Measurements from ENCODE around the gene CLRN2.

Gene CLRN2

DNA sequence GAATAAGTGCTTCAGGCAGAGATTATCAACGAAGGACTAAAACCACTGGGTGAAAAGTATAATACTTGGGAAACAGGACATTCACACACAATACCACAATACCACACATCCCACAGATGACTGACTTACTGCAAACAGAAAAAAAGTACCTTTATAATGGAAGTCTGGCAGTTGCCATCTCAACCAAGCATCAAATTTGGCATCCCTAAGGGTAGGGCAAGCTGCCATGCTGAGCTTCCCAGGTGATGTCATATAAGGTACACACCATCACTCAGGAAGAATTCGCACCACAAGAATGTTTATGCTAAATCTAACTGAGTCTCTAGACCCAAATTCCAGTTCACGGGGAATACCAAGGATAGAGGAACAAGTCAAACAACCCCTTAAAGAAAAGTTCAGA, 12.2 kb upstream of the CLRN2 start:
- Histone ChIP-seq H3K9ac (ENCODE audit: low read depth in 1 of 2, low read length in 2 of 2) (no peak overlapping the region), H3K4me1 (ENCODE audit: control insufficient read depth in 2 of 2, insufficient read depth in 2 of 2, low read length in 2 of 2) (no peaks in the 10 kb centered on the region), H3K27ac (ENCODE audit: low read depth in 2 of 2, low read length in 2 of 2) (no peak overlapping the region), H3K9me3 (ENCODE audit: control insufficient read depth in 2 of 2, low read length in 2 of 2) (no peaks in the 10 kb centered on the region), H3K4me3 (ENCODE audit: low read length in 2 of 2) (no peak overlapping the region), H3K27me3 (ENCODE audit: control insufficient read depth in 2 of 2, insufficient read depth in 2 of 2, low read length in 2 of 2) (no peaks in the 10 kb centered on the region), H3K36me3 (ENCODE audit: control insufficient read depth in 2 of 2, insufficient read depth in 2 of 2, low read length in 2 of 2) (peaks cover 13 to 35% of the 10 kb centered on the region in 2 donors)

DNA sequence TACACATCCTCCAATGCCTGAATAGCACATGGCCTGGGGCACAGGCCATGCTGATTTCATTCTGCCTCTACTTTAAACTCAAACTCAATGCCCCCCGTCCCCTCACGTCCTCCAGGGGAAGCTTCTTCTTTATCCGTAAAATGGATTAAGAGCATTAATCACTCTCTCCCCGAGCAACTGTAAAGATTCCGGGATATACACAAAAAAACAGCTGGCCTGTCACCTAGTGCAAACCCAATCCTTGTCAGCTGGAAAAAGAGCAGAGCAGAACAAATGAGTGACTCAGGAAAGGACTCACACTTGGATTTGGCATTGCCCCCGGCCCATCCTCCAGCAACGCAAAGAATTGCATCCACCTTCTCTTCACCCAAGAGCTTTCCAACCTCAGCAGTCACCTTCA, 10.9 kb upstream of the CLRN2 start:
- H3K4me1 ChIP-seq (ENCODE audit: control insufficient read depth in 2 of 2, insufficient read depth in 2 of 2, low read length in 2 of 2) = no peaks in the 10 kb centered on the region
- H3K36me3 ChIP-seq (ENCODE audit: control insufficient read depth in 2 of 2, insufficient read depth in 2 of 2, low read length in 2 of 2) = peaks cover 13 to 32% of the 10 kb centered on the region in 2 donors
- H3K27me3 ChIP-seq (ENCODE audit: control insufficient read depth in 2 of 2, insufficient read depth in 2 of 2, low read length in 2 of 2) = no peaks in the 10 kb centered on the region
- no peak overlapping the region for H3K27ac ChIP-seq (ENCODE audit: low read depth in 2 of 2, low read length in 2 of 2)
- no peak overlapping the region for H3K4me3 ChIP-seq (ENCODE audit: low read length in 2 of 2)
- H3K9ac ChIP-seq (ENCODE audit: low read depth in 1 of 2, low read length in 2 of 2) = no peak overlapping the region
- no peaks in the 10 kb centered on the region for H3K9me3 ChIP-seq (ENCODE audit: control insufficient read depth in 2 of 2, low read length in 2 of 2)

DNA sequence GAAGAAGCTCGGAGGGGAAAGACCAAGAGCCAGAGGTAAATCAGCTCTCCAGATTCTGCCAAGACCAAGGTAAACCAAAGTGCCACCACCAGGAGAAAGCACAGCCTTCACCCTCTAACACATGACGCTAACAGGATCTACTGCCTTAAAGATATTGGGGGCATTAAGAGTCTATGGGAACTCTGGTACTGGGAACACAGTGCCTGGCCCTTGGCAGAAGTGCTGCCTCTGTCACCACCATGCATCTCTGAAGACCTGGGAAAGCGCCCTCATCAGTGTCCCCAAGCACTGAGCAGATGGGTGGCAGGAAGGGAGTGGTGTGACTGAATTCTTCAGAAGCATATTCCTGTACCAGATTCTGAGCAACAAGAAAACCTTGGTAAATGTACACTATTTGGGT, 4.4 kb upstream of the CLRN2 start:
- Histone ChIP-seq H3K9ac (ENCODE audit: low read depth in 1 of 2, low read length in 2 of 2) (no peak overlapping the region), H3K27ac (ENCODE audit: low read depth in 2 of 2, low read length in 2 of 2) (no peak overlapping the region), H3K4me3 (ENCODE audit: low read length in 2 of 2) (peak overlapping the region in 1 of 2 donors; percentile 4), H3K36me3 (ENCODE audit: control insufficient read depth in 2 of 2, insufficient read depth in 2 of 2, low read length in 2 of 2) (peaks cover 2 to 5% of the 10 kb centered on the region in 2 donors), H3K4me1 (ENCODE audit: control insufficient read depth in 2 of 2, insufficient read depth in 2 of 2, low read length in 2 of 2) (peaks cover 3 to 5% of the 10 kb centered on the region in 2 donors), H3K9me3 (ENCODE audit: control insufficient read depth in 2 of 2, low read length in 2 of 2) (no peaks in the 10 kb centered on the region), H3K27me3 (ENCODE audit: control insufficient read depth in 2 of 2, insufficient read depth in 2 of 2, low read length in 2 of 2) (no peaks in the 10 kb centered on the region)

DNA sequence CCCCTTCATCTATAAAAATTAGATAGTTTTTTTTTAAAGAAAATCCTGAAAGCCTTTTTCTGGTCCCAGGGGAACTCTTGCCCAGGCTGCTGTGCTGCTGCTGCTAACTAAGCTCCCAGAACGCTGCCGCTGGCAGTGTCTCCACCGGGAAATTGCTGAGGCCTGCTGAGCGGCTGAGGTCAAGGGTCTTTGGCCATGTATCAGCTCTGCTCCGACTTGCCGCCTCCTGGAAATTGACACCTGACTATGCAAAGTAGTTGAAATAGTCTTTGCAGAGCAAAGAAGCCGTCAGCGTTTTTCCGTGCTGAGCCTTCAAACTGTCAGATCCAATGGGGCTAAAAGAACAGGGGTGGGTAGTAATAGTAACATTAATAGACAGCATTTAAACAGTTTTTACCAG, 3.9 kb upstream of the CLRN2 start:
- Histone ChIP-seq H3K4me1 (ENCODE audit: control insufficient read depth in 2 of 2, insufficient read depth in 2 of 2, low read length in 2 of 2) (peaks cover 3 to 5% of the 10 kb centered on the region in 2 donors), H3K9ac (ENCODE audit: low read depth in 1 of 2, low read length in 2 of 2) (peak overlapping the region; percentile 26 to 66), H3K27ac (ENCODE audit: low read depth in 2 of 2, low read length in 2 of 2) (no peak overlapping the region), H3K9me3 (ENCODE audit: control insufficient read depth in 2 of 2, low read length in 2 of 2) (no peaks in the 10 kb centered on the region), H3K36me3 (ENCODE audit: control insufficient read depth in 2 of 2, insufficient read depth in 2 of 2, low read length in 2 of 2) (peaks cover 2 to 5% of the 10 kb centered on the region in 2 donors), H3K4me3 (ENCODE audit: low read length in 2 of 2) (peak overlapping the region; percentile 79 to 80), H3K27me3 (ENCODE audit: control insufficient read depth in 2 of 2, insufficient read depth in 2 of 2, low read length in 2 of 2) (no peaks in the 10 kb centered on the region)

DNA sequence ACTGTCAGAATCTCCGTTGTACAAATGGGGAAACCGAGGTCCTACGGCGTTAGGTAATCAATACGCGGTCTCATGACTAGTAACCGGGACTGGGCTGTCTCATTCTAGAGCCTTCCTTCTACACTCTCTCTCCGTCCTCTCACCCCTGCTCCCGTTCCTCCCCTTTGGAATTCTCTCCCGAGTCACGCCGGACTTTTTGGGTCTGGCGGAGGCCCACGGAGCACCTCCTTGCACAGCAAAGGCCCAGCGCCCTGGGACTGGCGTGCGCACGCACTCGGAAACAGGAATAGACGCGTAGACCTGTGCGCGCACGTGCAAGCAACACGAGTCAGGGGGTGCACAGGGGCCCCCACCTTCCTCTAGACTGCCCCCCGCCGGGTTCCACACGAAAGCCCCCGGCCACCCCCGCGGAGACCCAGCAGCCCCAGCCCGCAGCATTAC, 3.4 kb upstream of the CLRN2 start:
- H3K27me3 ChIP-seq (ENCODE audit: control insufficient read depth in 2 of 2, insufficient read depth in 2 of 2, low read length in 2 of 2) = no peaks in the 10 kb centered on the region
- peaks cover 2 to 5% of the 10 kb centered on the region in 2 donors for H3K36me3 ChIP-seq (ENCODE audit: control insufficient read depth in 2 of 2, insufficient read depth in 2 of 2, low read length in 2 of 2)
- H3K9ac ChIP-seq (ENCODE audit: low read depth in 1 of 2, low read length in 2 of 2) = peak overlapping the region; percentile 26 to 66
- H3K4me1 ChIP-seq (ENCODE audit: control insufficient read depth in 2 of 2, insufficient read depth in 2 of 2, low read length in 2 of 2) = peaks cover 3 to 5% of the 10 kb centered on the region in 2 donors
- peak overlapping the region in 1 of 2 donors; percentile 50 for H3K27ac ChIP-seq (ENCODE audit: low read depth in 2 of 2, low read length in 2 of 2)
- no peaks in the 10 kb centered on the region for H3K9me3 ChIP-seq (ENCODE audit: control insufficient read depth in 2 of 2, low read length in 2 of 2)
- H3K4me3 ChIP-seq (ENCODE audit: low read length in 2 of 2) = peak overlapping the region; percentile 79 to 80

DNA sequence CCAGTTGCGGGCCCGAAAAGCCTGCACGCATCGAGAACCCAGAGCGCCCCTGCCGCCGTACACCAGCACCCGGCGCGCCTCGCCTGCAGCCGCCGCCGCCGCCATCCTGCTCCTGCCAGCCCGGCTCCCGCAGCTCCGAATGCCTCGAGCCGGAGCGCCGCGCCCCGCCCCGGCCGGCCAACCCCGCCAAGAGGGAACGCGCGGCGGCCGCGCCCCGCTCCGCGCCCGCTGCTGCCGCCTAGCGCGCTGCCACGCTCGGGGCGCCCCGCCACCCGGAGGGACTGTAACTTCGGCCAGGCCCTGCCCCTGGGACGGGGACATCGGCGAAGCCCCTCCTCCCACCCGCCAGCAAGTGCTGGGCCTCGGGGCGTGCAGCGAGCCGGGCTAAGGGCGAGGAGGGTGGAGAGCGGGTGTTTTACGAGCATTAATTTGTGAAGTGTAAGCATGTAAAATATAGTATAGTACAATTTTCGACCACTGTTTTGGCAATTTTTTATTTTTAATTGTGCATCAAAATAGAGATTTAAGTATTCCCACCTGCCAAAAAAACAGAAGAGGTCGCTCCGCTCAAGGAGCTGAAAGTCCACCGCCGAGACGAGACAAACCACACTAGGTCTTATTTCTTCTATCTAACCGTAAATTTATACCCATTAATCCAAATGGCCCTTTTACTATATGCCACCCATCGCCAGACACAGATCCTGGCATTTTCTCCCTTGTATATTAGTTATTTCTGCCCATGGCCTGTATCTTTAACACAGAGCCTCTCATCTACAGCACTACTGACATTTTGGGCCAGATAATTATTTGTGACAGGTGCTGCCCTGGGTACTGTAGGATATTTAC, 2.8 kb upstream of the CLRN2 start, which contains the start of gene QDPR:
Gene QDPR (minus strand): TSS at position 141 of the 846 bp plus-strand sequence. CDS start 36 bp downstream, at position 105.
- Histone ChIP-seq H3K4me3 (ENCODE audit: low read length in 2 of 2) (peak within 1 kb of the TSS; percentile 79 to 80), H3K4me1 (ENCODE audit: control insufficient read depth in 2 of 2, insufficient read depth in 2 of 2, low read length in 2 of 2) (peaks cover 3 to 5% of the 10 kb centered on the region in 2 donors), H3K27ac (ENCODE audit: low read depth in 2 of 2, low read length in 2 of 2) (peak within 1 kb of the TSS in 1 of 2 donors; percentile 50), H3K27me3 (ENCODE audit: control insufficient read depth in 2 of 2, insufficient read depth in 2 of 2, low read length in 2 of 2) (no peaks in the 10 kb centered on the region), H3K9me3 (ENCODE audit: control insufficient read depth in 2 of 2, low read length in 2 of 2) (no peaks in the 10 kb centered on the region), H3K36me3 (ENCODE audit: control insufficient read depth in 2 of 2, insufficient read depth in 2 of 2, low read length in 2 of 2) (peaks cover 2 to 5% of the 10 kb centered on the region in 2 donors), H3K9ac (ENCODE audit: low read depth in 1 of 2, low read length in 2 of 2) (peak within 1 kb of the TSS; percentile 26 to 66)

DNA sequence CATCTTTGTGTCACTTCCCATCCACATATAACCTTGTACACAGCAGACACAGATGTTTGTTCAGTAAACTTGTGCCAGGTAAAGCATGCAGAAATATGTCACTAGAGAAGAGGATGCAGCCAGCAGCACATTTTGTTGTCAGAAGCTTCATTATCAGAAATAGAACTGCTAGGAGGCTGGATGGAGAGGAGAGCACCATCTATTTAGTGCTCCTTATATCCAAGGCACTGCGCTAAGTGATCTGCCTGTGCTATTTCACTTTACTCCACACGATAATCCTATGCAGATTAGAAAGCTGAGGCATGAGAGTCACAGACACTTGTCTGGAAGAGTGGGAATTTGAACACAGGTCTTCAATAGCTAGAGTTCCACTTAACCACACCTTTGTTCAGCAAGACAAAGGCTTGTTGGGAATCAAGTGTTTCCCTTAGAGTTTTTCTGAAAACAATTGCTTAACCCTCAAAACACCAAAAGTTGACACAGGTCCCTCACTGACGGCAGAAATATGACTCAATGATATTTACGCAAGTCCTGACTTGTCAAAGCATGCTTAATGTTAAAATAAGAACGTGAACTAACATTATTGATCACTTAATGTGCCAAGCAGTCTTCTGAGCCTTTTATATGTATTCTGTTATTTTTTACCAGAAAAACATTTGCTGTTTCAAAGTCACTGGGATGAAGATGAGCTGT, 1.8 kb upstream of the CLRN2 start:
- Histone ChIP-seq H3K9ac (ENCODE audit: low read depth in 1 of 2, low read length in 2 of 2) (no peak overlapping the region), H3K27ac (ENCODE audit: low read depth in 2 of 2, low read length in 2 of 2) (no peak overlapping the region), H3K4me3 (ENCODE audit: low read length in 2 of 2) (no peak overlapping the region), H3K36me3 (ENCODE audit: control insufficient read depth in 2 of 2, insufficient read depth in 2 of 2, low read length in 2 of 2) (peaks cover 0 to 2% of the 10 kb centered on the region in 2 donors), H3K9me3 (ENCODE audit: control insufficient read depth in 2 of 2, low read length in 2 of 2) (no peaks in the 10 kb centered on the region), H3K27me3 (ENCODE audit: control insufficient read depth in 2 of 2, insufficient read depth in 2 of 2, low read length in 2 of 2) (no peaks in the 10 kb centered on the region), H3K4me1 (ENCODE audit: control insufficient read depth in 2 of 2, insufficient read depth in 2 of 2, low read length in 2 of 2) (peaks cover 3 to 5% of the 10 kb centered on the region in 2 donors)

DNA sequence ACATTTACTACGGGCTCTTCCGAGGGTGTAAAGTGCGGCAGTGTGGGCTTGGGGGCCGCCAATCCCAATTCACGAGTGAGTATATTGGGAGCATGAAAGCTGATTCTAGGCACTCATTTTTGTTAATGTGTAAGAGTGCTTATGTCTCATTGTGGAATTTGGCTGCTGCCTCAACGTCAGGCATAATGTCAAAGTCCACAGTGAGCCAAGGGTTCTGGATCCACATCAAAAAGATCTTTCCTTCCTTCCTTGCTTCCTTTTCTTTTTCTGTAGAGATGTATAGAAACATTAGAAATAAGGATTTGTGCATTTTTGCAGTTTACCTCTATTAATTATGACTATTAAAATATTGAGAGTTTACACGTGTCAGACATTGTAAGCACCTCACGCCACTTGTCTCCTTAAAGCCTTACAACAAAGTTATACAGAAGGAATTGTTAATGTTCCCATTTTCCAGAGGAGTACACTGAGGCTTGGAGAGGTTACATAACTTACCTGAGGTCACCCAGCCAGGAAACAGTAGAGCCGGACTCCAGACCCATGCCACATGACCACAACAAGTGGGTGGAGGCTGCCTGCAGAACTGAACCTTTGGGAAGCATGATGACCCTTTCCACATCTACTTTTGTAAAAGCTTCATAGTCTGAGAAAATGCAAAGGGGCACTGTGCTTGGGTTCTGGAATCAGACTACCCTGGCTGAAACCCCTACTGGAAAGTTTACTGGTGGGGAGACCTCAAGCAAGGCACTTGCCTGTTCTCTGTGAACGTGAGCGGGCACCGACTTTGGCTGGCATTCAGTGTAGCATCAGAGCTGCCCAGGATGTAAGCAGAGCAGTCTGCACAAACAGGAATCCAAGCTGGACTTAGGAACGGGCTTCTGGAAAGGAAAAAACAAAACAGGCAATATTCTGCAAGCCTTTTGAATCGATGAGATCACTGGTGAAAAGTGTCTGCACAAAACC, 761 bp downstream of the CLRN2 start:
- peaks cover under 1 to 5% of the 10 kb centered on the region in 2 donors for H3K4me1 ChIP-seq (ENCODE audit: control insufficient read depth in 2 of 2, insufficient read depth in 2 of 2, low read length in 2 of 2)
- H3K27ac ChIP-seq (ENCODE audit: low read depth in 2 of 2, low read length in 2 of 2) = no peak overlapping the region
- H3K4me3 ChIP-seq (ENCODE audit: low read length in 2 of 2) = no peak overlapping the region
- H3K9me3 ChIP-seq (ENCODE audit: control insufficient read depth in 2 of 2, low read length in 2 of 2) = no peaks in the 10 kb centered on the region
- no peaks in the 10 kb centered on the region for H3K36me3 ChIP-seq (ENCODE audit: control insufficient read depth in 2 of 2, insufficient read depth in 2 of 2, low read length in 2 of 2)
- H3K9ac ChIP-seq (ENCODE audit: low read depth in 1 of 2, low read length in 2 of 2) = no peak overlapping the region
- H3K27me3 ChIP-seq (ENCODE audit: control insufficient read depth in 2 of 2, insufficient read depth in 2 of 2, low read length in 2 of 2) = no peaks in the 10 kb centered on the region

DNA sequence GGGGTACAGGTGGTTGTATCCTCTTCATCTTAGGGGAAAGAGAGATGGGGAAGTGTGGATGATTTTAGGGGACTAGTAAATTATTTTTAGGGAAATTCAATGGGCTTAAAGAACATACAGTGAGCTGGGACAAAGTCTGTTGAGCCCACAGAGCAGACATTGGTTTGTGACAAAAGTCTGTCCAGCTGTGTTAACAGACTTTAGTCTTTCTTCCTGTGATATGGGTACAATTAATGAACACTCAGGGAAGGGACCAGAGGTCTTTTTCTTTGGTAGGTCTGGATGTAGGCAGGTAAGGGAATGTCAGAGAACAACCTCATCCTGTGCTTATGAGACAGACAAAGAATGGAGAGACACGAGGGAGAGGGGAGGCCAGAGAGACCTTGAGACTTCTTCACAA, 2.0 kb downstream of the CLRN2 start:
- H3K4me1 ChIP-seq (ENCODE audit: control insufficient read depth in 2 of 2, insufficient read depth in 2 of 2, low read length in 2 of 2) = peaks cover 0 to 5% of the 10 kb centered on the region in 2 donors
- H3K4me3 ChIP-seq (ENCODE audit: low read length in 2 of 2) = no peak overlapping the region
- H3K27ac ChIP-seq (ENCODE audit: low read depth in 2 of 2, low read length in 2 of 2) = no peak overlapping the region
- no peaks in the 10 kb centered on the region for H3K36me3 ChIP-seq (ENCODE audit: control insufficient read depth in 2 of 2, insufficient read depth in 2 of 2, low read length in 2 of 2)
- H3K9ac ChIP-seq (ENCODE audit: low read depth in 1 of 2, low read length in 2 of 2) = no peak overlapping the region
- no peaks in the 10 kb centered on the region for H3K27me3 ChIP-seq (ENCODE audit: control insufficient read depth in 2 of 2, insufficient read depth in 2 of 2, low read length in 2 of 2)
- H3K9me3 ChIP-seq (ENCODE audit: control insufficient read depth in 2 of 2, low read length in 2 of 2) = no peaks in the 10 kb centered on the region
